ACHN (cell line): ENCODE results near the gene DIPK1A.

Source experiments
- DNase-seq: peaks from one replicate; pipeline ENCODE4 v3.0.0-alpha.2; 2015
- in situ Hi-C: cut with HindIII; loops from 2 replicates; pipeline ENCODE4 v1.10.0; 2017; ENCODE audit warnings: low sequenced_read_pairs, low pct_ligation_motif_present, low pct_unique_long_range_greater_than_20kb

DIPK1A gene

DNA sequence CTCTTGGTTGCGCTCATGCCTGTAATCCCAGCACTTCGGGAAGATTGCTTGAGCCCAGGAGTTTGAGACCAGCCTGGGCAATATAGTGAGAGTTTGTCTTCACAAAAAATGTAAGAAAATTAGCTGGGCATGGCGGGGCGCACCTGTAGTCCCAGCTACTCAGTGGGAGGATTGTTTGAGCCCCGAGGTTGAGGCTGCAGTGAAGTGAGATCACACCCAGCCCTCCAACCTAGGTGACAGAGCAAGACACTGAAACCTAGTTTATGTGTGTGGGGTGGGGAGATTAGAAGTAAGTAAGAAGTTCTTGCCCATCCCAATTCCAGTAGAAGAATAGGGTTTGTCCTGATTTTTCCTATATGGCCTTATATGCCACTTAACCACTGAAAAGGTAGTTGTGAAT, 127.4 kb downstream of the DIPK1A start:
- in situ Hi-C loops, result no loop called here
- no peak for DNase-seq

GRCh38 chr1:92832537-92833114, 128.6 kb downstream of the DIPK1A start:
- DNase-seq, result no peak

GRCh38 chr1:92831762-92832536, 129.3 kb downstream of the DIPK1A start, which contains the start of gene RPL5:
TSS of gene RPL5 (plus strand) at chr1:92832040. CDS start at chr1:92832115, 75 bp downstream.
- peak; percentile 96 for DNase-seq
- in situ Hi-C loops, result no loop called here

More at GRCh38 chr1:92832537-92833114, 128.6 kb downstream of the DIPK1A start:
- in situ Hi-C loops, result no loop called here

- no peak for DNase-seq
- in situ Hi-C loops, result no loop called here
These were observed 129.9 kb downstream of the DIPK1A start for GRCh38 chr1:92831368-92831761.

- in situ Hi-C loops, result no loop called here
- no peak for DNase-seq
These were observed 134.5 kb downstream of the DIPK1A start for GRCh38 chr1:92826792-92827191.

DNA sequence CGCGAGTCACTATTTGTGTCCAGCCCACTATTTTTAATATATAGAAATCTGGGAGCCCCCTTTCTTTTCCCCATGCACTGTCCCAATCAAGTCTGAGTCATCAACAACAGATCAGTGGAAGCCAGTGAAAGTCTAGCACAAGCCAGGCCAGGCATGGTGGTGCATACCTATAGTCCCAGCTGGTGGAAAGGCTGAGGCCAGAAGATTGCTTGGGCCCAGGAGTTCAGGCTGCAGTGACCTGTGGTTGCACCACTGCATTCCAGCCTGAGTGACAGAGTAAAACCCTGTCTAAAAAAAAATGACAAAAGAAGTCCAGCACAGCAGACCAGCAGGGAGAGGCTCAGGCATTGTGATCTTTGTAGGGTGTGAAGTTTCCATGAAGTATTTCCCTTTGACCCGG, 138.4 kb downstream of the DIPK1A start:
- no peak for DNase-seq
- in situ Hi-C loops, result no loop called here

DNA sequence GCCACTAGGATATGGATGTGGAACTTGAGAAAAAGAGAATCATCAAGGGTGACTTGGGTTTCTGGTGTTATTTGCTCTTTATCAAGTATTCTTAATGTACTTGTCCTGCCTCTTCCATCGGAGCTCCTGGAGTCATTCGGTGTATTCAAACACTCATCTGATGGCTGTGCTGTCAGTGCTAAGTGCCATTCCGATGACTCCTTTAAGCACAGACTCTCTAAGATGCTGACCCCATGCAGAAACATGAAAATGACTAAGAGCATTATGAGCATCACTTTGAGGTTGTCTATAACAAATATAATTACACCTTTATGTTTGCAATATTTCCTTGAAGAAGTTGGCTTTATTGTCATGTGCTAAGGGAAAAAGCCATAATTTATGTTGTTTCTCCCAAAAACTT, 140.7 kb downstream of the DIPK1A start:
- DNase-seq, result no peak
- in situ Hi-C loops, result no loop called here

DNA sequence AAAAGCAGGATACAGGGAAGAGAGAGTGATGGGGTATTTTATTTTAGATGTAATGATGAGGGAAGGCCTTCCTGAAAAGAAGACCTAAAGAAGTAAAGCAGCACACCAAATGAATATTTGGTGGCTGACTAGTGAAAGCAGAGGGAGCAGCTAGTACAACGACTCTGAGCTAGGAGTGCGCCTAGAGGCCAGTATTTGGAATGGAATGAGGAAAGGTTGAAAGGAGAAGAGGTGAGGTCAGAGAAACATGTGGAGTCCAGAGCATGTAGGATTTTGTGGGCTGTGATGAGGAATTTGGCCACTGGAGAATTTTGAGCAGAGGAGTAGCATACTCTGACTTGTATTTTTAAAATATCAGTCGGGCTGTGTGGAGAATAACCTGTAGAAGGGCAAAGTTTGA, 141.2 kb downstream of the DIPK1A start:
- in situ Hi-C loops, result no loop called here

DNA sequence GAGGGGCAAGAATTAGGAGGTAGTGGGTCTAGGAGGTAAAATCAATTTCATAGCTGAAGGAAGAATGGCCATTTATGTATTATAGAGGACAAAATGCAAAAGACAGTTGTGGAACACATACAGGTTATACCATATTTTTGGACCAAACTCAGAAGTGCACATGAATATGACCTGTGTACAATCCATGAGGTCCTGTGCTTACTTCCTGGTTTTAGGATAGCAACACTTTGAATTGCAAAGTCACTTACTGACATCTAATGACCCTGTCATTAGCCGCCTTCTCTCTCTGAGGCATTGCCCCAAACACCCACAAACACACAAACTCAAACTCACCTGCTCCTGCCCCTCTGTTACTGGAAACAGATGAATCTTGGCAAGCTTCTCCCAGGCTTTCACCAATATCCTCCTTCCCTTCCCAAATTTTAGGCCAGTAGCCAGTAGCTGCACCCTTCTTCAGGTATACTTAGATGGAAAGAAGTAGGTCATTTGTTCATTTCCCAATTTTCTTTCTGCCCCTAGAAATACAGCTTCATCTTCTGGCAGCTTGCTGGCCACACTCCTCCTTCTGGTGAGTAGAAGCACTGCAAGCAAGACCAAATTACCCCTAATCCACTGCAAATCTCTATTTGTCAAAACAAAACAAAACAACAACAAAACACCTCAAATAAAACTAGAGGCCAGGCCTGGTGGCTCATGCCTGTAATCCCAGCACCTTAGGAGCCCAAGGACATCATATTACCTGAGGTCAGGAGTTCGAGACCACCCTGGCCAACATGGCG, 143.1 kb downstream of the DIPK1A start:
- in situ Hi-C loops, result no loop called here
- peak; percentile 36 for DNase-seq

More for the DNA sequence above, 141.2 kb downstream of the DIPK1A start:
- no peak for DNase-seq

- in situ Hi-C loops, result no loop called here
These were observed 144.0 kb downstream of the DIPK1A start for GRCh38 chr1:92817137-92817697.

GRCh38 chr1:92816732-92817131, 144.5 kb downstream of the DIPK1A start:
- no peak for DNase-seq
- in situ Hi-C loops, result no loop called here

More at GRCh38 chr1:92817137-92817697, 144.0 kb downstream of the DIPK1A start:
- DNase-seq, result no peak

- DNase-seq, result no peak
- in situ Hi-C loops, result no loop called here
These were observed 152.9 kb downstream of the DIPK1A start for GRCh38 chr1:92808381-92808780.

- DNase-seq, result no peak
- in situ Hi-C loops, result no loop called here
These were observed 156.0 kb downstream of the DIPK1A start for GRCh38 chr1:92805216-92805615.

DNA sequence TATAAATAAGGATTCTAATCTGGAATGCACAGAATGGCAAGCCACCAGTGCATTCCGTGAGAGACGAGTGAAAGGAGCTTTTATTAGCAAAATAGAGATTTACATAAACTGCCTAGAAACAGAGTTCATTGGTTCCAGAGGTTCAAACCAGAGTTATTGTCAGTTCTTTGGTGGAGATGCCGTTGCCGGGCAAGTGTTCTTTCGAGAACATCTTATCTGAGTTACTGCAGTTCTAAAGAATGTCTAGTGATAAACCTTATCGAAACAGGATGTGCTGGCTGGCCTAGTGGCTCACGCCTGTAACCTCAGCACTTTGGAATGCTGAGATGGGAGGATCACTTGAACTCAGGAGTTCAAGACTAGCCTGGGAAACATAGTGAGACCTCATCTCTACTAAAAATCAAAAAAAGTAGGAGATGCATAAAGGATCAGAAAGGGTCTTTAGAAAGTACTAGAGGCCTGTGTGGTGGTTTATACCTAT, 156.5 kb downstream of the DIPK1A start:
- peak; percentile 90 for DNase-seq
- in situ Hi-C loops, result no loop called here

DNA sequence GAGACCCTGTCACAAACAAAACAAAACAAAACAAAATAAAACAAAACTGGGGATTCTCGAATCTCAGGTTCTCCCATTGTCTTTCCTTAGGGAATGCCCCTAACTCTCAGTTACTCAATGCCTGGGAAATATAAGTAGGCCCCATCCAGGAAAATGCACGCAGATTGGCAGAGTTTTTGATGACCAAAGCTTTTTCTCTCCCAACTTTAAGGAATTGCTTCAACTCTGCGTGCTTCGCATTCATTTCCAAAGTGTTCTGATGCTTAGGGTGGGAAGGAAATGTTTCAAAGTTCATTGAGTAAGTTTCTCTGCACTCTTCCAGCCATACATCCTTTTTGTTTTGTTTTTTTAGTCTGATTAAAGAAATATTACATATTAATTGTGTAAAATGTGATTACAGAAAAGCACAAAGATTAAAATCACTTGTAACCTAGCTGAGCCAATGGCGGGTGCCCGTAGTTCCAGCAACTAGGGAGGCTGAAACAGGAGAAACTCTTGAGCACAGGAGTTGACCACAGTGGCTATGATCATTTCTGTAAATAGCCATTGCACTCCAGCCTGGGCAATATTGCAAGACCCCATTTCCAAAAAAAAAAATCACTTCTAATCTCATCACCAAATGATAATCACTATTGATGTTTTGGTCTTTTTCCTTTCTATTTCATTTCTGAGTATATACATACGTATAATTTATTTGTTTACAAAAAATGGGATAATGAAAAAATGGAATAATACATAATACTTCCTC, 157.9 kb downstream of the DIPK1A start:
- no peak for DNase-seq
- in situ Hi-C loops, result no loop called here

DNA sequence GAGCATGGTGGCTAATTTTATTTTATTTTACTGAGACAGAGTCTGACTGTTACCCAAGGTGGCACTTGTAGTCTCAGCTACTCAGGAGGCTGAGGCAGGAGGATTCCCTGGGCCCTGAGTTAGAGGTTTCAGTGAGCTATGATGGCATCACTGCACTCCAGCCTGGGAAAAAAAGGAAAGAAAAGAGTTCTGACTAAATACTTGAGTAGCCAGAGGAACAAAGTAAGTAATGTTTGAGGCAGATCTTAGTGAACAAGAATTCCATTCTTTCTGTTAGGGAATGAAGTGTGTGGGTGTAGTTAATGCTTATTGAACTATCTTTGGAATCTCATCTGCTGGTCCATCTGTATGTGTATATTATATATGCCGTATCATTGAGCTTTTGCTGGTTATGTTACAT, 163.3 kb downstream of the DIPK1A start:
- DNase-seq, result no peak
- in situ Hi-C loops, result no loop called here

GRCh38 chr1:92797297-92797696, 164.0 kb downstream of the DIPK1A start:
- in situ Hi-C loops, result no loop called here
- no peak for DNase-seq

DNA sequence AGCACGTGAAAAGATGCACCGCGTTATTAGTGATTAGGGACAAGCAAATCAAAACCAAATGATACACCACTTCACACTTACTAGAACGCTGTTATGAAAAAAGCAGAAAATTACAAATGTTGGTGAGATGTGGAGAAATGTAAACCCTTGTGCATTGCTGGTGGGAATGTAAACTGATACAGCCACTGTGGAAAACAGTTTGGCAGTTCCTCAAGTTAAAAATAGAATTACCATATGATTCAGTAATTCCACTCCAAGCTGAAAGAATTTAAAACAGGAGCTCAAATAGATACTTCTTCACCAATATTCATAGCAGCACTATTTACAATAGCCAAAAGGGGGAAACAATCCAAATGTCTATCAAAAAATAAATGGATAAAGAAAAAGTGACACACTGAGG, 166.1 kb downstream of the DIPK1A start:
- DNase-seq, result no peak
- in situ Hi-C loops, result no loop called here
